LNCaP clone FGC (cell line): ENCODE measurements around the gene KLF15.

ENCODE experiments used
- DNase-seq: peaks from one replicate; pipeline ENCODE4 v3.0.0-alpha.2; 2011; ENCODE audit warnings: low read depth
- H3K4me3 ChIP-seq: 2 replicates; pipeline ENCODE4 v1.5.1; 2011; ENCODE audit warnings: mild to moderate bottlenecking, low read depth, low read length, control low read depth
- TF ChIP-seq, protein P1 (sequence below): IDR thresholded peaks from 2 replicates; pipeline ENCODE4 v1.5.1; 2012; ENCODE audit warnings: mild to moderate bottlenecking; ENCODE audit not compliant: control insufficient read depth, insufficient read depth; ENCODE audit errors: extremely low read depth

Gene KLF15

DNA sequence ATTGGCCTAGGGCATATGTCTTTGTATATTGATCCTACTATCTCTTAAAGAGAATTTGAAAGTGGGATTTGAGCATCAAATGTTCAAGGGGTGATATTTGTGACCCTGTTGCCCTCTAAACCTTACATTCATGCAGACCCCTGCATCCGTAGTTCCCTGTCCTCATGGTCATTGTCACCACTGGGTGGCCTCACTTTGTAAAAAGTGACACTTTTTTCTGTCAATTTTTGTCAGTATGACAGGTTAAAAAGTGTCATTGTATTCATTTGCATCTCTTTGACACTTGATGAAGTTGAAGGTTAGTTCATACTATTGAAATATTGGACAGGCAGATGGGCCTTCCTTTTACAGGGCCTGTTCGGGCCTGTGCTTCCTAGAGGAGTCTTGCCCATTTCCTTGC, 12.3 kb upstream of the KLF15 start:
- no peak overlapping the region for H3K4me3 ChIP-seq
- DNase-seq, result no peak
- TF ChIP-seq, protein P1, sequence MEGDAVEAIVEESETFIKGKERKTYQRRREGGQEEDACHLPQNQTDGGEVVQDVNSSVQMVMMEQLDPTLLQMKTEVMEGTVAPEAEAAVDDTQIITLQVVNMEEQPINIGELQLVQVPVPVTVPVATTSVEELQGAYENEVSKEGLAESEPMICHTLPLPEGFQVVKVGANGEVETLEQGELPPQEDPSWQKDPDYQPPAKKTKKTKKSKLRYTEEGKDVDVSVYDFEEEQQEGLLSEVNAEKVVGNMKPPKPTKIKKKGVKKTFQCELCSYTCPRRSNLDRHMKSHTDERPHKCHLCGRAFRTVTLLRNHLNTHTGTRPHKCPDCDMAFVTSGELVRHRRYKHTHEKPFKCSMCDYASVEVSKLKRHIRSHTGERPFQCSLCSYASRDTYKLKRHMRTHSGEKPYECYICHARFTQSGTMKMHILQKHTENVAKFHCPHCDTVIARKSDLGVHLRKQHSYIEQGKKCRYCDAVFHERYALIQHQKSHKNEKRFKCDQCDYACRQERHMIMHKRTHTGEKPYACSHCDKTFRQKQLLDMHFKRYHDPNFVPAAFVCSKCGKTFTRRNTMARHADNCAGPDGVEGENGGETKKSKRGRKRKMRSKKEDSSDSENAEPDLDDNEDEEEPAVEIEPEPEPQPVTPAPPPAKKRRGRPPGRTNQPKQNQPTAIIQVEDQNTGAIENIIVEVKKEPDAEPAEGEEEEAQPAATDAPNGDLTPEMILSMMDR, result no peak

DNA sequence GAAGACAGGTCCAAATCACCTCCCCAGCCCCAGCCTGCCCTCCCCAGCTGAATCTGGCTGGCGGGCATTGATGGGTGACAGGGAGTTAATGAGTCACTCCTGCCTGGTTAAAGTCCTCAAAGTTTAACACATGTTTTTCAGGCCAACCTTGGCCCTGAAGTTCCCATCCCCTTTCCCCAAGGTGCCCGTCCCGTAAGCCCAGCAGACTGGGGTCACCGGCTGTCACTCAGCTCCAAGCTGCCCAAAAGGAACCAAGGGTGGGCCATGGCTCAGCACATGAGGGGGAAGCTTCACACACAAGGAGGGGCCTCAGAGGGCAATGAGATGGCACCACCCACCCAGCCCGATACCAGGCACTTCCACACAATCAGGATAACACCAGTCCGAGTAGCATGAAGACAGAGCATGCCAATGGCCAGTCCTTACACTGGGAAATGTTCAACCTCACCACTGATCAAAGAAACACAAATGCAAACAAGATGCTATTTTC, 10.2 kb upstream of the KLF15 start:
- no peak for DNase-seq
- TF ChIP-seq, protein P1, result no peak
- no peak overlapping the region for H3K4me3 ChIP-seq

DNA sequence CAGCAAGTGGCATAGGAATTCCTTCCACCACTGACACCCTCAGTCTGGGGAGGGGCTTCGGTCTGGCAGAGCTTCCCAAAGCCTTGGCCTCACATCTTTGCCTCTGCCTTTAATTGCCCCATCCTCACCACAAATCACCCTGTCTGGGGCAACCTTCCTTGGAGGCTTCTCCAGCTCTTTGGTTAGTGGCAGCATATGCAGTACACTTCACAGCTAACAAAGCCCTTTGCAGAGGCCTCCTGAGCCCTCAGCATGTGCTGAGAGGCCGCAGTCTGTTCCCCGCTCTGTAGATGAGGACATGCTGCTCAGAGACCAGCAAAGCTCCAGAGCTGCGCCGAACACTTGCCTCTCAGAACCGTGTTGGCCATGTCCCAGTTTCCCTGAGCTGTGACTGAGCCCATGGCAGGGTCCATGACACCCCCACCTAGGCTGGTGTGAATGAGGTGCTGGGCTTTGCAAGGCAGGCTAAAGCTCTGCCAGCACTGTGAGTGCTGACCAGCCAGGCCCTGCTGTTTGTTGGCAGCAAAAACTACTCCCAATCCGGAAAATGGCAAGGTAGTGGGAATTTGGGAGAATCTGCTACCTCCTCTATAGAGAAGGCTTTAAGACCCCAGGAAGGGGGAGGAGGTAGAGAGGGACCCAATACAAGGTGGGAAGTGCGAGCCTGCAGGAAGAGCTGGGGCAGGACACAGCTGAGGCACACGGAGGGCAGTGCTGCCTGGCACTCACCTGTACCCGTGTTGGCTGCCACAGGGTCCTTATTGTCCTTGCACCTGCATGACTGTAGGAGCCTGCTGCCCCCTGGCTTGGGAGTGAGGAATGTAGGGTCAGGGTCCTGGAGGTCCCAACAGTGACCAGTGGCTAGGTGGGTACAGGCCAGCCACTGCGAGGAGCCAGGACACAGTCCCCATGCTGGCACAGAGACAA, 8.4 kb upstream of the KLF15 start:
- no peak overlapping the region for H3K4me3 ChIP-seq
- no peak for DNase-seq
- TF ChIP-seq, protein P1, result no peak

DNA sequence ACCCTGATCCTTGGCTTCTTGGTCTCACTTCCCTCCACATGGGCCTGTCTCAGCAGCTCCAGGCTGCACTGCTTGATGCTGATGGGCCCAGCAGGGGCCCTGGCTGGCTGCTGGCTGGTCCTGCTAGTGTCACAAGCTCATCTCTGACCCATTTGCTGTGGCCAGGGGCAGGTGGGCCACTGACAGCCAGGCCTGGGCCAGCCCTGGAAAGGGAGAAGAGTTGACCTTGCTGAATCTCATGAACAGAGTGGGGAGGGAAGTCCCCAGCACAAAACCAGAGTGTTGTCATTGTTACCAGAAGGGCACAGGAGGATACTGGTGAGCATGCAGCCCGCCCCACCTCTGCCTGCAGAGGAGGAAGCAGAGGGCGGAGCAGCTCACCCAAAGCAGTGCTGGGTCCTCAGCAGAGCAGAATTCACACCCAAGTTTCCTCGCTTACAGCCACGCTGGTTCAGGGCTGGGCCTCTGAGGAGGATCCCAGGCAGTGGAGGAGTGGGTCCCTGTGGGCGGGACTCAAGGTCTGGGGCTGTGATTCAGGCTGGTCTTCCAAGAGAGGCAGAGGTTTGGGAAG, 7.6 kb upstream of the KLF15 start:
- TF ChIP-seq, protein P1, result no peak
- DNase-seq, result no peak
- no peak overlapping the region for H3K4me3 ChIP-seq

DNA sequence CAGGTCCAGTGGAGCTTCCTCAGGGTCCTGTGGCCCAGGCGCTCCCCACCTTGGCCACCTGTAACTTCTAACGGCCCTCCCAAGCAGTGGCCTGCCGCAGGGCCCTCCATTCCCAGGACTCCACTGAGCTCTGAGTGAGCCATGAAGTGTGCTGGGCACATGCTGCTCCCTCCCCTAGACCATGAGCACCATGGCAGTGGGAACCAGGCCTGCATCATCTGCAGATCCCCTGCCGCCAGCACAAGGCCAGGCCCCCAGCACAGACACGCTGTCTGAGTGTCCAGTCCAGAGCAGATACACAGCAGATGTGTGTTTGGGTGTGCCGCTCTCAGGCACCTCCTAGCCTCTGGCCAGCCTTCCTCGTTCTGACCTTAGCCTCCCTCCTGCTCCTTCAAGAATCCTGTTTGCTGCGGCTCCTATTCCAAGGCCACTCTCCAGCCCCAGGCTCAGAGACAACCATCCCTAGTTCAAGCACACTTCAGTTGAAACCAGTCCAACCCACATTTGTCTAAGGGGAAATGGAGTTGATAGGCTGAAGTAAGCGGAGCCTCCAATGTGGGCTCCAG, 7.0 kb upstream of the KLF15 start:
- DNase-seq, result no peak
- TF ChIP-seq, protein P1, result no peak
- no peak overlapping the region for H3K4me3 ChIP-seq

DNA sequence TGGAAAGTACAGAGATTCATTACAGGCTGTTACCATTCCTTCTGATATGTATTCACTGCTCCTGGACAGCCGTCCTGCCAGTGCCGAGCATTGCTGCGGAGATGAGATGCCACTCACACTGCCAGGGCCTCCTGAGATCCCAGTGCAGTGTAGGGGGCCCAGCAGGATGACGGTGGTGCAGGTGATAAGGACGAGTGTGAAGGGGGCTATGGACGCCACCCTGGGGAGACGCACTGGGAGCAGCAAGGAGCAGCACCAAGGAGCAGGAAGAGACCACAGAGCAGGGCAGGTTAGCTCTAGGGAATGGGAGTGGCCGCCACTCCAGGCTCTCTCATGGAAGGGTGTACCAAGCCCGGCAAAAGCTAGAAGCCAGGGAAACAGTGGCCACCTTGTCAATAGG, 4.0 kb upstream of the KLF15 start:
- DNase-seq, result no peak
- H3K4me3 ChIP-seq, result no peak overlapping the region
- TF ChIP-seq, protein P1, result no peak
